Measurements from ENCODE around the gene AMMECR1L. TPM values are rescaled to one million over a fixed set of nuclear protein-coding genes. Genes with fewer than 3 reads are reported as not detected.

The AMMECR1L gene
- total RNA-seq, 1 donor from 2014 or later = 24.5 TPM

DNA sequence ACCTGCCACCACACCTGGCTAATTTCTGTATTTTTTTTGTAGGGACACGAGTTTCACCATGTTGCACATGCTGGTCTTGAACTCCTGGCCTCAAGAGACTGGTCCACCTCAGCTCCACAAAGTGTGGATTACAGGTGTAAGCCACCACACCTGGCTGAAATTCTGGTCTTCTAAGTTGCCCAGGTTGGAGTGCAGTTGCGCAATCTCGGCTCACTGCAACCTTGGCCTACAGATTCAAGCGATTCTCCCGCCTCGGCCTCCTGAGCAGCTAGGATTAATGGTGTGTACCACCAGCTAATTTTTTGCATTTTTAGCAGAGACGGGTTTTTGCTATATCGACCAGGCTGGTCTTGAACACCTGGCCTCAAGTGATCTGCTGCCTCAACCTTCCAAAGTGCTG is 33.4 kb downstream of the AMMECR1L start:
- no peak for DNase-seq (ENCODE audit: extremely low spot score, unreplicated experiment)
- H3K27me3 Mint-ChIP-seq (ENCODE audit: unreplicated experiment) = no peaks in the 10 kb centered on the region
- peaks cover 20% of the 10 kb centered on the region for H3K36me3 Mint-ChIP-seq (ENCODE audit: unreplicated experiment)
- H3K9me3 Mint-ChIP-seq (ENCODE audit: unreplicated experiment) = no peaks in the 10 kb centered on the region
- H3K4me3 Mint-ChIP-seq (ENCODE audit: unreplicated experiment) = no peak overlapping the region
- H3K27ac Mint-ChIP-seq (ENCODE audit: unreplicated experiment) = no peak overlapping the region
- peaks cover 21% of the 10 kb centered on the region for H3K4me1 Mint-ChIP-seq (ENCODE audit: unreplicated experiment)
- TF ChIP-seq, protein P1, sequence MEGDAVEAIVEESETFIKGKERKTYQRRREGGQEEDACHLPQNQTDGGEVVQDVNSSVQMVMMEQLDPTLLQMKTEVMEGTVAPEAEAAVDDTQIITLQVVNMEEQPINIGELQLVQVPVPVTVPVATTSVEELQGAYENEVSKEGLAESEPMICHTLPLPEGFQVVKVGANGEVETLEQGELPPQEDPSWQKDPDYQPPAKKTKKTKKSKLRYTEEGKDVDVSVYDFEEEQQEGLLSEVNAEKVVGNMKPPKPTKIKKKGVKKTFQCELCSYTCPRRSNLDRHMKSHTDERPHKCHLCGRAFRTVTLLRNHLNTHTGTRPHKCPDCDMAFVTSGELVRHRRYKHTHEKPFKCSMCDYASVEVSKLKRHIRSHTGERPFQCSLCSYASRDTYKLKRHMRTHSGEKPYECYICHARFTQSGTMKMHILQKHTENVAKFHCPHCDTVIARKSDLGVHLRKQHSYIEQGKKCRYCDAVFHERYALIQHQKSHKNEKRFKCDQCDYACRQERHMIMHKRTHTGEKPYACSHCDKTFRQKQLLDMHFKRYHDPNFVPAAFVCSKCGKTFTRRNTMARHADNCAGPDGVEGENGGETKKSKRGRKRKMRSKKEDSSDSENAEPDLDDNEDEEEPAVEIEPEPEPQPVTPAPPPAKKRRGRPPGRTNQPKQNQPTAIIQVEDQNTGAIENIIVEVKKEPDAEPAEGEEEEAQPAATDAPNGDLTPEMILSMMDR (IDR thresholded peaks at IDR 0.05) = no peak

DNA sequence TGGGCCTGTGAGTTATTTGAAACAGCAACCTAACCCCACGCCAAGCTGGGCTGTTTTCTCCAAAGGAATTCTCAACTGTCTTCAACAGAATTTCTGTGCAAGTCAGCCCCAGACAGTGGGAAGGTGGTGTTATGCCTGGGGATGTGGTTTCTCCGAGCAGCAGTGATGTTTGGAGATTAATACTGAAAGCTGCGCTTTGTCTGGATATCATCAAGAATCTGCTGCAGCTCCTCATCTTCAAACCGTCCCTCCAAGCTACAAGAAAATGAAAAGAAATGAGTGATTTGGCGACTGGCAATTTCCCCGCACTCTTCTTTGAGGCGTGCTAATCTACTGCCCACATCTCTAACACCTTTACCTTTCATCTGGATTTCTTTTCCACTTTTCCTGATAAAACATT is 37.8 kb downstream of the AMMECR1L start:
- no peak overlapping the region for H3K4me3 Mint-ChIP-seq (ENCODE audit: unreplicated experiment)
- H3K9me3 Mint-ChIP-seq (ENCODE audit: unreplicated experiment) = no peaks in the 10 kb centered on the region
- H3K4me1 Mint-ChIP-seq (ENCODE audit: unreplicated experiment) = no peaks in the 10 kb centered on the region
- H3K36me3 Mint-ChIP-seq (ENCODE audit: unreplicated experiment) = peaks cover 40% of the 10 kb centered on the region
- DNase-seq (ENCODE audit: extremely low spot score, unreplicated experiment) = no peak
- no peak overlapping the region for H3K27ac Mint-ChIP-seq (ENCODE audit: unreplicated experiment)
- H3K27me3 Mint-ChIP-seq (ENCODE audit: unreplicated experiment) = no peaks in the 10 kb centered on the region
- TF ChIP-seq, protein P1 (IDR thresholded peaks at IDR 0.05) = no peak

DNA sequence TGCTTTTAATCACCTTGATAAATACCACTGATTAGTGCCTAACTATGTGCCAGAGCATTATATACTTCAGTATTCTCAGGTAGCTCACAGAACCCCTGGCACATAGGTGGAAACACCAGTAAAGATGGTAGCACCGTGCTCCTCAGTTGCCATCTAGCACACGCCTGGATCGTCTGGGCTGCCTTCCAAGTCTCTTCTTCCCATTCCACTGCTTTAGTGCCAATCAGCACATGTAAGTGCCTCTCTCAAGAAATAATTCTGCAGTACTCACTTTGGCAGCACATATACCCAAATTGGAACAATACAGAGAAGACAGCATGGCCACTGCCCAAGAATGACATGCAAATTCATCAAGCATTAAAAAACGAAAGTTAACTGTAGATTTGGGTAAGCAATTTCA is 40.8 kb downstream of the AMMECR1L start:
- no peaks in the 10 kb centered on the region for H3K27me3 Mint-ChIP-seq (ENCODE audit: unreplicated experiment)
- peaks cover 33% of the 10 kb centered on the region for H3K36me3 Mint-ChIP-seq (ENCODE audit: unreplicated experiment)
- peaks cover 8% of the 10 kb centered on the region for H3K9me3 Mint-ChIP-seq (ENCODE audit: unreplicated experiment)
- H3K4me1 Mint-ChIP-seq (ENCODE audit: unreplicated experiment) = no peaks in the 10 kb centered on the region
- DNase-seq (ENCODE audit: extremely low spot score, unreplicated experiment) = no peak
- H3K27ac Mint-ChIP-seq (ENCODE audit: unreplicated experiment) = no peak overlapping the region
- TF ChIP-seq, protein P1 (IDR thresholded peaks at IDR 0.05) = no peak
- no peak overlapping the region for H3K4me3 Mint-ChIP-seq (ENCODE audit: unreplicated experiment)

DNA sequence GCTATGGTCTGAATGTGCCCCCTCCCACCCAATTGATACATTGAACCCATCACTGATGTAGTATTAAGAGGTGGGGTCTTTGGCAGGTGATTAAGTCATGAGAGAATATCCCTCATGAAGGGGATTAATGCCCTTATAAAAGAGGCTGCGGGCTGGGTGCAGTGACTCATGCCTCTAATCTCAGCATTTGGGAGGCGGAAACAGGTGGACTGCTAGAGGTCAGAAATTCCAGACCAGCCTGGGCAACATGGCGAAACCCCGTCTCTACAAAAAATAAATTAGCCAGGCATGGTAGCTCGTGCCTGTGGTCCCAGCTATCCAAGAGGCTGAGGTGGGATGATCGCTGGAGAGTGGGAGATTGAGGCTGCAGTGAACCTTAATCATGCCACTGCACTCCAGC is 42.1 kb downstream of the AMMECR1L start:
- DNase-seq (ENCODE audit: extremely low spot score, unreplicated experiment) = no peak
- H3K36me3 Mint-ChIP-seq (ENCODE audit: unreplicated experiment) = peaks cover 26% of the 10 kb centered on the region
- no peaks in the 10 kb centered on the region for H3K27me3 Mint-ChIP-seq (ENCODE audit: unreplicated experiment)

DNA sequence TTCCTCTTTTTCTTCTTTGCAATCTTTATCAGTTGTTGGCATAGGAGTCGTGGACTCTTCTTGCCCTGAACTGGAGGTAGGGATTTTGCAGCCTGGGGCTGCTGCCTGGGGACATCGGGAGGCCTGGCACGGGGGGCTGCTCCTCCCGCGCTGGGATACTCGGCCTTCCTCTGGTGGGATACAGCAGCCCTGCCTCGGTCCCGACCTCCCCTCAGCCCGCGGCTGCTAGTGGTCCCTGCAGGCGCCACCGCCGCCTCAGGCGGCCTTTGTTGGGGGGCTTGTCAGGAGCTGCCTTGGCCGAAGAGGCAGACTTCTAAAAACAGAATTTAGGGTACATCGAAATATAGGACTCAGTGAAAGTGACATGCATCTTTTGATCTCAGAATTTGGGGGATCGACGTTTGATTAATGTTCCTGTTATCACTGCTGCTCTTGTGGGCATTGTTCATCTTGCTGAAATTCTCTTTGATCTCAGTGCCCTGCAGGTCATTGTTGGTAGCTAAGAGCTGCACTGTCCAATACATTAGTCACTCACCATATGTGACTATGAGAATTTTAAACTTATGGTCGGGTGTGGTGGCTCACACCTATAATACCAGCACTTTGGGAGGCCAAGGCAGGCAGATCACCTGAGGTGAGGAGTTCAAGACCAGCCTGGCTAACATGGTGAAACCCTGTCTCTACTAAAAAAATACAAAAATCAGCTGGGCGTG is 44.1 kb downstream of the AMMECR1L start:
- Mint-ChIP-seq H3K27ac (ENCODE audit: unreplicated experiment) (no peak overlapping the region), H3K4me1 (ENCODE audit: unreplicated experiment) (no peaks in the 10 kb centered on the region), H3K9me3 (ENCODE audit: unreplicated experiment) (peaks cover 8% of the 10 kb centered on the region), H3K36me3 (ENCODE audit: unreplicated experiment) (peaks cover 13% of the 10 kb centered on the region), H3K4me3 (ENCODE audit: unreplicated experiment) (no peak overlapping the region), H3K27me3 (ENCODE audit: unreplicated experiment) (no peaks in the 10 kb centered on the region)
- no peak for DNase-seq (ENCODE audit: extremely low spot score, unreplicated experiment)
- TF ChIP-seq, protein P1 (IDR thresholded peaks at IDR 0.05) = no peak

More for the DNA sequence above, 42.1 kb downstream of the AMMECR1L start:
- TF ChIP-seq, protein P1 (IDR thresholded peaks at IDR 0.05) = no peak
- Mint-ChIP-seq H3K27ac (ENCODE audit: unreplicated experiment) (no peak overlapping the region), H3K4me1 (ENCODE audit: unreplicated experiment) (no peaks in the 10 kb centered on the region), H3K9me3 (ENCODE audit: unreplicated experiment) (peaks cover 8% of the 10 kb centered on the region), H3K4me3 (ENCODE audit: unreplicated experiment) (no peak overlapping the region)
